HG03342 (cell line): ENCODE measurements around the gene LRRC17.
"Not testable (repeated sequence)": the region's sequence is repeated elsewhere in the genome, so short reads cannot be mapped to it uniquely, and the experiment has no call there.

ENCODE experiments used
- ATAC-seq: cut with Tn5 transposase; IDR thresholded peaks from one replicate; pipeline ENCODE4 v1.9.1; 2021; ENCODE audit warnings: mild to moderate bottlenecking, moderate library complexity; ENCODE audit not compliant: unreplicated experiment

LRRC17 gene

DNA sequence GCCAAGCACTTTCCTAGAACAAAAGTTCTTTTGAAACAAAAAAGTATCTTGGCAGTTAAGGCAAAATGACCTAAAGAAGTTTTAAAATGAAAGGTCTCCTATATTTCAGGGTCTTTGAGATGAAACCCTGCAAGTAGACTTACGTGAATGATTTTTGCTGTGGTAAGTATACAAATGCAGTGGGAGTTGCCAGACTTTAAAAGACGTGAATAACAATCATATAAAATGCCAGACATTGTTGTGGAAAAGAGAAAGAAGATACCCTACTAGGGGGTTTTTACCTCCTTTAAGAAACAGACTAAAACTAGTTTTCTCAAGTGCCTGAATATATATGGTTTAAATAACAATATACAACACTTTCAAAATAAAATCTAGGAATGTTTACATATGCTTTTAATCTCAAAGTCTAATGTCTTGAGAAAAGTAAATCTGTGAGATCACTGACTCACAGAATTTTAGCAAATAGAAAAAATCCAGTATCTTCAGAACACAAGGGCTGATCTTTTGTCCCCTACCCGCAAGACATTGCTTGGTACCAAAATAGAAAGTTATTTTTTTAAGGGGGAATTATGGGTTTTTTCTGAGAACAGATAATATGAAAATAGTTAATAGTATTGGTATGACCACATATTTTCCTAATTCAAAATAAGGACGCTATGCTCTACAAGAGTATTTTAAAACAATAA is 29.5 kb downstream of the LRRC17 start:
- no peak for ATAC-seq

- no peak for ATAC-seq
Observed at GRCh38 chr7:102942868-102943267, 30.1 kb downstream of the LRRC17 start.

GRCh38 chr7:102943423-102944169 is 30.8 kb downstream of the LRRC17 start:
- ATAC-seq: no peak

DNA sequence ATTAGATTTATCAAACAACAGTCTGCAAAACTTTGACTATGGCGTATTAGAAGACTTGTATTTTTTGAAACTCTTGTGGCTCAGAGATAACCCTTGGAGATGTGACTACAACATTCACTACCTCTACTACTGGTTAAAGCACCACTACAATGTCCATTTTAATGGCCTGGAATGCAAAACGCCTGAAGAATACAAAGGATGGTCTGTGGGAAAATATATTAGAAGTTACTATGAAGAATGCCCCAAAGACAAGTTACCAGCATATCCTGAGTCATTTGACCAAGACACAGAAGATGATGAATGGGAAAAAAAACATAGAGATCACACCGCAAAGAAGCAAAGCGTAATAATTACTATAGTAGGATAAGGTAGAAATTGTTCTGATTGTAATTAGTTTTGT is 31.4 kb downstream of the LRRC17 start:
- no peak for ATAC-seq

GRCh38 chr7:102951839-102952238 is 39.0 kb downstream of the LRRC17 start:
- ATAC-seq: no peak

DNA sequence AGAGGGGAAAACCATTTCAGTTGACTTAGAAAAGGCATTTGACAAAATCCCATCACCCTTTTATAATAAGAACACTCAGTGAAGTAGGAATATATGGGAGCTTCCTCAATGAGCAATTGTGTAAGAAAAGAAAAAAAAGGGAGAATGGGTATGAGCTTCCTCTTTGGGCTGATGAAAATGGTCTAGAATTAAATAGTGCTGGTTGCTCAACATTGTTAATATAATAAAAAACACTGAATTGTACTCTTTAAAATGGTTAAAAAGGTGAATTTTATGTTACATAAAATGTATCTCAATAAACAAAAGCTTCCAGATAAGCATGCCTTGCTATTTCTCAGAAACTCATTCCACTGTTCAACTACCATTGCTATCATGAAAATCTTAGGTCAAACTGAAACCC is 40.6 kb downstream of the LRRC17 start:
- no peak for ATAC-seq

DNA sequence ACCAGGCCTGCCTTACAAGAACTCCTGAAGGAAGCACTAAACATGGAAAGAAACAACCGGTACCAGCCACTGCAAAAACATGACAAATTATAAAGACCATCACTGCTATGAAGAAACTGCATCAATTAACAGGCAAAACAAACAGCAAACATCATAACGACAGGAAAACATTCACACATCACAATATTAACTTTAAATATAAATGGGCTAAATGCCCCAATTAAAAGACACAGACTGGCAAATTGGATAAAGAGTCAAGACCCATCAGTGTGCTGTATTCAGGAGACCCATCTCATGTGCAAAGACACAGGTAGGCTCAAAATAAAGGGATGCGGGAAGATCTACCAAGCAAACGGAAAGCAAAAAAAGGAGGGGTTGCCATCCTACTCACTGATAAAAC is 41.6 kb downstream of the LRRC17 start:
- ATAC-seq: not testable (repeated sequence)

GRCh38 chr7:102958004-102958403 is 45.2 kb downstream of the LRRC17 start:
- ATAC-seq: not testable (repeated sequence)

DNA sequence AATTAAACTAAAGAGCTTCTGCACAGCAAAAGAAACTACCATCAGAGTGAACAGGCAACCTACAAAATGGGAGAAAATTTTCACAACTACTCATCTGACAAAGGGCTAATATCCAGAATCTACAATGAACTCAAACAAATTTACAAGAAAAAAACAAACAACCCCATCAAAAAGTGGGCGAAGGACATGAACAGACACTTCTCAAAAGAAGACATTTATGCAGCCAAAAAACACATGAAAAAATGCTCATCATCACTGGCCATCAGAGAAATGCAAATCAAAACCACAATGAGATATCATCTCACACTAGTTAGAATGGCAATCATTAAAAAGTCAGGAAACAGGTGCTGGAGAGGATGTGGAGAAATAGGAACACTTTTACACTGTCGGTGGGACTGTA is 49.2 kb downstream of the LRRC17 start:
- not testable (repeated sequence) for ATAC-seq

DNA sequence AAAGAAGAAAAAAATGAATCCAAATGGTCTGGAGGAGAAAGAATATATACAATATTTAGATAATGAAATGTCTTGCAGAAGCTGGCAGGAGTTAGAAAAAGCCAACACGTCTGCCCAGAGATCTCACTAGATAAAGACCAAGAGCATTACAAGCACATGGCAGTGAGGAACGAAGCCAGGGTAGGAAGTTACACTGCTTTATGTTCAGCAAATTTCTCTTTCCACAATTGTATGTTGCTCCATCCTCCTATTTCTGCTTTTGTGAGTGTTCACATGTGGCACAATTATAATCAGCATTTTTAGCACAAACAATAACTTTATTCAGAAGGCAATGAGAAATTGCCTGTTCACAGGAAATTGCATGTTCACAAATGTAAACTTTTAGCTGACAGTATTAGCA is 53.7 kb downstream of the LRRC17 start:
- no peak for ATAC-seq

- ATAC-seq: no peak
Observed at GRCh38 chr7:102967798-102968197, 55.0 kb downstream of the LRRC17 start.

DNA sequence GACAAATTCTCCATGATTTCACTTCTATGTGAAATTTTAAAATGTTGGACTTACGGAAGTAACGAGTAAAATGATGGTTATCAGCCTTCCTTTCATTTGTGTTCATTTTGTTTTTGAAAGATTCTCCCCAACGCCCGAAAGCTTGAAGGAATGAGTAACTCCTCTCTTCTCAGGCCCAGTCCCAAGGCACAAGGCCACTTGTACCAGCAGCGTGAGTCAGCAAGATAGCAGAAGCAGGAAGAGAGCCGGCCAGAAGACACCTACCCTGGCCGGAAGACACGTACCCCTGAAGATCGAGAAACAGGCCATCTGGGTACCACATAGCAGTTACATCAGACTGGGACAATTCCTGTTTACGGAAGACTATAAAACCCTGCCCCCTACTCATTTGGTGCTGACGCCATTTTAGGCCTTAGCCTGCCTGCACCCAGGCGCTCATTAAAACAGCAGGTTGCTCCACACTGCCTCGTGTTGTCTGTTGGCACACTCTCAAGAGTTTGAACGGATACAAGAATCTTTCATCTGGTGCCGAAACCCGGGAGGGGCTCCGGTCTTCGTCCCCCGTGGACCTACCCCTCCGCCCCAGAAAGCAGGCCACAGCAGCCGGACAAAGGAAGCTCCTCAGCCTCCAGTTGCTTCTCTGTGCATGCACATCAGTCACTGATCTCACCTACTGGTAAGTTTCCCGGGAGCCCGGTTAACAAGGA is 60.4 kb downstream of the LRRC17 start:
- ATAC-seq: no peak

GRCh38 chr7:102974366-102975236 is 61.8 kb downstream of the LRRC17 start:
- ATAC-seq: no peak

DNA sequence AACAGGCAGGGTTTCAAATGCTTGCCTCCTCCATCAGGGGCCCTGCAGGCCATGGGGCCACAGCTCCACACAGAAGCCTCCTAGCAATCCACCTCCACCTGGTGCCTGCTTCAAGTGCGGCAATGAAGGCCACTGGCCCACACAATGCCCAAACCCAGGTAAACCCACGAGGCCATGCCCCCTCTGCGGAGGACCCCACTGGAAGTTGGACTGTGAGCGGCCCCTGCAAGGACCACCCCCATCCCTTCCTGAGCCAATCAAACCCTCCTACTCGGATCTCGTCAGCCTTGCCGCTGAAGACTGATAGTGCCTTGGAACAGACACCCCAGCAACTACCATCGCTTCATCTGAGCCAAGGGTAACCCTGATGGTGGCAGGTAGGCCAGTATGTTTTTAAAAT is 63.1 kb downstream of the LRRC17 start:
- ATAC-seq: no peak

GRCh38 chr7:102976493-102976892 is 63.7 kb downstream of the LRRC17 start:
- no peak for ATAC-seq

- not testable (repeated sequence) for ATAC-seq
Observed at GRCh38 chr7:102977586-102977985, 64.8 kb downstream of the LRRC17 start.

- no peak for ATAC-seq
Observed at GRCh38 chr7:102978284-102978683, 65.5 kb downstream of the LRRC17 start.

DNA sequence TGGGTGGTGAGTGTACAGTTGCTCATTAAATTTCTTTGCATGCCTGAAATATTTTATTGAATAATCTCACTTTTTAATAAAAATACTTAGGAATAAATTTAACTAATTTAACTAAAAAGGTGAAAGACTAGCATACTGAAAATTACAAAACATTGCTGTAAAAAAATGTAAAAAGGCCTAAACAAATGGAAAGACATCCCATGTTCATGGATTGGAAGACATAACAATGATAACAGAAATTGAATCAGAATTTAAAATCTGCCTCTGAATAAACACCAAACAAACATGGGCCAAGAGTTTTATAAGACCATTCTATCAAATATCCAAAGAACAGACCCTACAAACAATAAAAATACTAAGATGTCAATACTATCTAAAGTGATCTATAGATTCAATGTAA is 66.9 kb downstream of the LRRC17 start:
- ATAC-seq: no peak

- no peak for ATAC-seq
Observed at GRCh38 chr7:102981451-102981850, 68.7 kb downstream of the LRRC17 start.

- ATAC-seq: no peak
Observed at GRCh38 chr7:102982235-102982634, 69.4 kb downstream of the LRRC17 start.

- no peak for ATAC-seq
Observed at GRCh38 chr7:102983602-102984001, 70.8 kb downstream of the LRRC17 start.
